ENCODE data around the gene FLNC. TPM values are rescaled to one million over a fixed set of nuclear protein-coding genes. Genes with fewer than 3 reads are reported as not detected.

FLNC gene
- total and polyA plus RNA-seq, 2 of the 13 experiments (the other 11 are each of a cell fraction or from before 2014, with no cell fraction given), result 0.02 TPM; not detected in 1

DNA sequence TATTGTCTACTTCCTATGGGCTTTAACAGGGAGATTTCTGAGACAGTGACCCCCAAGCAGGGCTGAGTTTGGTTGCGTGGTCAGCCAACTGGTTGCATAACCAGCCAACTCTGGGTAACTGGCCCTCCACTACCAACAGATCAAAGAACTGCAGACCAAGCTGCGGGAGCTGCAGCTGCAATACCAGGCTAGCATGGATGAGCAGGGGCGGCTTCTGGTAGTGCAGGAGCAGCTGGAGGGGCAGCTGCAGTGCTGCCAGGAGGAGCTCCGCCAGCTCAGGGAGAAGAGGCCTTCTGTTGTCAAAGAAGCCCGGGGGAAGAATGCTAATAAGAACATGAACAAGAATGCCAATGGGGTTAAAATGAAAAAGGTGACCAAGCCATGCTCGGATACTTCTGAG, 15.7 kb upstream of the FLNC start:
- Histone ChIP-seq H3K79me2 (ENCODE audit: insufficient read depth, low read length) (no peaks in the 10 kb centered on the region), H3K27me3 (ENCODE audit: control insufficient read depth in 1 of 2, insufficient read depth in 2 of 2, low read length in 2 of 2) (peaks cover 4 to 68% of the 10 kb centered on the region in 2 experiments; a peak in 4 of 5 replicates), H4K20me1 (ENCODE audit: insufficient read depth, low read length) (no peaks in the 10 kb centered on the region; the same call in 1 of the 2 replicates), H3K4me1 (ENCODE audit: insufficient read depth, low read length) (no peaks in the 10 kb centered on the region), H3K9me3 (ENCODE audit: low read length) (no peaks in the 10 kb centered on the region), H3K4me3 (replicated peaks in 1 of 3; ENCODE audit: insufficient read depth in 1 of 3, low read depth in 2 of 3, low read length in 3 of 3) (no peak overlapping the region), H3K4me2 (ENCODE audit: low read depth, low read length) (no peak overlapping the region), H3K27ac (ENCODE audit: extremely low read length, insufficient read depth, low read length) (no peak overlapping the region), H3K9ac (ENCODE audit: insufficient read depth, low read depth, low read length) (no peak overlapping the region), H3K36me3 (replicated peaks in 1 of 2; ENCODE audit: control insufficient read depth in 1 of 2, insufficient read depth in 2 of 2, low read length in 2 of 2) (no peaks in the 10 kb centered on the region), H2AFZ (ENCODE audit: low read length) (no peak overlapping the region)
- CTCF ChIA-PET (ENCODE audit: low intra/inter-chr PET ratio, low total read pairs), result no interaction called here
- TF ChIP-seq CEBPB (IDR thresholded peaks at IDR 0.05; ENCODE audit: borderline replicate concordance, low read depth, low read length) (peak; percentile 15; the same call in 1 of the 2 replicates), SIX1 (CRISPR knock-in tag; IDR thresholded peaks at IDR 0.05; ENCODE audit: borderline replicate concordance) (no peak), KDM1A (CRISPR knock-in tag; IDR thresholded peaks at IDR 0.05) (no peak)
- ATAC-seq (peak; percentile 56), DNase-seq (ENCODE audit: low spot score) (no peak), FAIRE-seq (no peak)
- WGBS (ENCODE audit: low lambda C conversion rate), result 21% methylated on average over 5 of the region's 6 CpGs
- no TSS peak for BruUV-seq (replicated peaks)
- POLR2A ChIA-PET, result interaction anchor here (0.9 kb wide), 1 partner anchor 13 kb away, joined by 3 read pairs; no protein-coding TSS in a partner anchor
- intact Hi-C loops (cut with micrococcal nuclease; ENCODE audit: unreplicated experiment) (no loop called here), in situ Hi-C loops (cut with HindIII; ENCODE audit: extremely low pct_ligation_motif_present, low pct_unique_long_range_greater_than_20kb) (no loop called here)

DNA sequence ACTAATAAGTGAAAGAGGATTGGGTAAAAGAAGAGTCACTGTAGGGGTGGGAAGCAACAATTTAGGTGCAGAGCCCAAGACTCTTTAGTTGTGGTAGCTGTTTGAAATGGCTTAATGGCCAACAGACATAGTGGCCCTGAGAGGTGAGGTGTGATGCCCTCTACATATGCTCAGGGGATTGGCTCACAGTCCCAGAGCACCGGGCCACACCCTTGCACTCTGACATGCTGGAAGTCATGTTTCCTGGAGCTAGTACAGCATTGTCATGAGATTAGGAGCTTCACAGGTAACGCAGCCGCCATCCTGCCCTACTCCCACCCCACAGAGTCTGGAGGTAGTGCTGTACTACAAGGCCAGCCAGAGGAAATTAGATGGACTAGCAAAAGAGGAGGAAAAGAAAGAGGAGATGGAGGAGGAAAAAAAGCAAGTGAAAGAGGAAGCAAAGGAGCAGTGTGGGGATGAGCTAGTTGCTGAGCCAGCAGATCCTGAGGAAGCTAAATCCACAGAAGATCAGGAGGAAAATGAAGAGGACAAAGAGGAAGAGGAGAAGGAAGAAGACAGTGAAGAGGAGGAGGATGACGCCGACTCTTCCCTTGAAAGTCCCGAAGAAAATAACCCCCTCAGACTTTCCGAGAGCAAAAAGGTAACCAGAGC, 14.8 kb upstream of the FLNC start:
- 56% methylated on average over 7 of the region's 7 CpGs for WGBS (ENCODE audit: low lambda C conversion rate)
- Histone ChIP-seq H3K9me3 (ENCODE audit: low read length) (no peaks in the 10 kb centered on the region), H3K36me3 (replicated peaks in 1 of 2; ENCODE audit: control insufficient read depth in 1 of 2, insufficient read depth in 2 of 2, low read length in 2 of 2) (no peaks in the 10 kb centered on the region), H3K27me3 (ENCODE audit: control insufficient read depth in 1 of 2, insufficient read depth in 2 of 2, low read length in 2 of 2) (peaks cover 4 to 67% of the 10 kb centered on the region in 2 experiments; a peak in 4 of 5 replicates), H3K9ac (ENCODE audit: insufficient read depth, low read depth, low read length) (no peak overlapping the region), H2AFZ (ENCODE audit: low read length) (no peak overlapping the region), H3K4me1 (ENCODE audit: insufficient read depth, low read length) (no peaks in the 10 kb centered on the region), H3K79me2 (ENCODE audit: insufficient read depth, low read length) (no peaks in the 10 kb centered on the region), H3K4me3 (replicated peaks in 1 of 3; ENCODE audit: insufficient read depth in 1 of 3, low read depth in 2 of 3, low read length in 3 of 3) (no peak overlapping the region), H3K4me2 (ENCODE audit: low read depth, low read length) (no peak overlapping the region), H4K20me1 (ENCODE audit: insufficient read depth, low read length) (no peaks in the 10 kb centered on the region; the same call in 1 of the 2 replicates), H3K27ac (ENCODE audit: extremely low read length, insufficient read depth, low read length) (no peak overlapping the region)
- ChIA-PET CTCF (ENCODE audit: low intra/inter-chr PET ratio, low total read pairs) (no interaction called here), POLR2A (no interaction called here)
- no peak for FAIRE-seq
- in situ Hi-C loops (cut with HindIII; ENCODE audit: extremely low pct_ligation_motif_present, low pct_unique_long_range_greater_than_20kb) (no loop called here), intact Hi-C loops (cut with micrococcal nuclease; ENCODE audit: unreplicated experiment) (no loop called here)
- BruUV-seq (replicated peaks), result no TSS peak
- no peak for ATAC-seq
- no peak for DNase-seq (ENCODE audit: low spot score)
- TF ChIP-seq ZSCAN29 (CRISPR knock-in tag; conservative IDR thresholded peaks at IDR 0.05) (no peak), MAFF (IDR thresholded peaks at IDR 0.05; ENCODE audit: low read depth, low read length) (0 out of 2 replicates have a peak, but pooled peaks have one; percentile 24), EED (CRISPR knock-in tag; IDR thresholded peaks at IDR 0.05) (no peak), MAFK (conservative IDR thresholded peaks at IDR 0.05 in 1 of 2, IDR thresholded peaks at IDR 0.05 in 1 of 2; ENCODE audit: low read length in 2 of 2) (peak; percentile 35 to 55; a peak in 3 of 4 replicates), ZNF878 (CRISPR knock-in tag; IDR thresholded peaks at IDR 0.05) (no peak), SP5 (CRISPR knock-in tag; IDR thresholded peaks at IDR 0.05; ENCODE audit: borderline replicate concordance, low read depth) (no peak), GATAD1 (CRISPR knock-in tag; IDR thresholded peaks at IDR 0.05) (no peak)
- TF ChIP-seq, protein P1, sequence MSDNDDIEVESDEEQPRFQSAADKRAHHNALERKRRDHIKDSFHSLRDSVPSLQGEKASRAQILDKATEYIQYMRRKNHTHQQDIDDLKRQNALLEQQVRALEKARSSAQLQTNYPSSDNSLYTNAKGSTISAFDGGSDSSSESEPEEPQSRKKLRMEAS (IDR thresholded peaks at IDR 0.05), result no peak
- TF ChIP-seq, protein P2, sequence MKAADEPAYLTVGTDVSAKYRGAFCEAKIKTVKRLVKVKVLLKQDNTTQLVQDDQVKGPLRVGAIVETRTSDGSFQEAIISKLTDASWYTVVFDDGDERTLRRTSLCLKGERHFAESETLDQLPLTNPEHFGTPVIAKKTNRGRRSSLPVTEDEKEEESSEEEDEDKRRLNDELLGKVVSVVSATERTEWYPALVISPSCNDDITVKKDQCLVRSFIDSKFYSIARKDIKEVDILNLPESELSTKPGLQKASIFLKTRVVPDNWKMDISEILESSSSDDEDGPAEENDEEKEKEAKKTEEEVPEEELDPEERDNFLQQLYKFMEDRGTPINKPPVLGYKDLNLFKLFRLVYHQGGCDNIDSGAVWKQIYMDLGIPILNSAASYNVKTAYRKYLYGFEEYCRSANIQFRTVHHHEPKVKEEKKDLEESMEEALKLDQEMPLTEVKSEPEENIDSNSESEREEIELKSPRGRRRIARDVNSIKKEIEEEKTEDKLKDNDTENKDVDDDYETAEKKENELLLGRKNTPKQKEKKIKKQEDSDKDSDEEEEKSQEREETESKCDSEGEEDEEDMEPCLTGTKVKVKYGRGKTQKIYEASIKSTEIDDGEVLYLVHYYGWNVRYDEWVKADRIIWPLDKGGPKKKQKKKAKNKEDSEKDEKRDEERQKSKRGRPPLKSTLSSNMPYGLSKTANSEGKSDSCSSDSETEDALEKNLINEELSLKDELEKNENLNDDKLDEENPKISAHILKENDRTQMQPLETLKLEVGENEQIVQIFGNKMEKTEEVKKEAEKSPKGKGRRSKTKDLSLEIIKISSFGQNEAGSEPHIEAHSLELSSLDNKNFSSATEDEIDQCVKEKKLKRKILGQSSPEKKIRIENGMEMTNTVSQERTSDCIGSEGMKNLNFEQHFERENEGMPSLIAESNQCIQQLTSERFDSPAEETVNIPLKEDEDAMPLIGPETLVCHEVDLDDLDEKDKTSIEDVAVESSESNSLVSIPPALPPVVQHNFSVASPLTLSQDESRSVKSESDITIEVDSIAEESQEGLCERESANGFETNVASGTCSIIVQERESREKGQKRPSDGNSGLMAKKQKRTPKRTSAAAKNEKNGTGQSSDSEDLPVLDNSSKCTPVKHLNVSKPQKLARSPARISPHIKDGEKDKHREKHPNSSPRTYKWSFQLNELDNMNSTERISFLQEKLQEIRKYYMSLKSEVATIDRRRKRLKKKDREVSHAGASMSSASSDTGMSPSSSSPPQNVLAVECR (CRISPR knock-in tag; IDR thresholded peaks at IDR 0.05; ENCODE audit: borderline replicate concordance), result no peak
- TF ChIP-seq, protein P3, sequence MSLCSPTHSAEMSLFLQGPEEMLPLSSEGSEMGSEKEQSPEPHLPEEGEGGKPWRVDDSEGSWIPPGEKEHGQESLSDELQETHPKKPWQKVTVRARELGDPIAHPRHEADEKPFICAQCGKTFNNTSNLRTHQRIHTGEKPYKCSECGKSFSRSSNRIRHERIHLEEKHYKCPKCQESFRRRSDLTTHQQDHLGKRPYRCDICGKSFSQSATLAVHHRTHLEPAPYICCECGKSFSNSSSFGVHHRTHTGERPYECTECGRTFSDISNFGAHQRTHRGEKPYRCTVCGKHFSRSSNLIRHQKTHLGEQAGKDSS (CRISPR knock-in tag; IDR thresholded peaks at IDR 0.05; ENCODE audit: borderline replicate concordance, low read depth), result no peak
